Ovary (tissue), 3 donors: Measurements from ENCODE around the gene CD244.

Source experiments
- CTCF ChIP-seq, 3 donors: fragments of 450-650 bp in 2 of 3; fragments of 200-600 bp in 1 of 3; IDR thresholded peaks; one replicate each; pipeline versions ENCODE4 v1.5.1 to v1.8.0; 2016 to 2022; ENCODE audit warnings: antibody characterized with exemption in 3 of 3, mild to moderate bottlenecking in 1 of 3
- POLR2A ChIP-seq: fragments of 450-650 bp; IDR thresholded peaks from one replicate; pipeline ENCODE4 v1.6.1; 2017; ENCODE audit warnings: antibody characterized with exemption, mild to moderate bottlenecking, moderate library complexity
- donor health status: DM: no; HTN: no; CAD: no.

- TF ChIP-seq CTCF (IDR thresholded peaks at IDR 0.05) (no peak), POLR2A (no peak)
Observed at GRCh38 chr1:160807738-160808137, 54.9 kb downstream of the CD244 start.
